ENCODE measurements around the gene GJA4. TPM values are rescaled to one million over a fixed set of nuclear protein-coding genes. Genes with fewer than 3 reads are reported as not detected.

The GJA4 gene
- total and polyA plus RNA-seq, 2 of the 13 experiments (the other 11 are each of a cell fraction or from before 2014, with no cell fraction given), result not detected

- Histone ChIP-seq H3K36me3 (replicated peaks in 1 of 2; ENCODE audit: control insufficient read depth in 1 of 2, insufficient read depth in 2 of 2, low read length in 2 of 2) (no peaks in the 10 kb centered on the region), H2AFZ (ENCODE audit: low read length) (no peak overlapping the region), H3K4me2 (ENCODE audit: low read depth, low read length) (no peak overlapping the region), H3K4me3 (replicated peaks in 1 of 3; ENCODE audit: insufficient read depth in 1 of 3, low read depth in 2 of 3, low read length in 3 of 3) (no peak overlapping the region), H3K79me2 (ENCODE audit: insufficient read depth, low read length) (no peaks in the 10 kb centered on the region), H4K20me1 (ENCODE audit: insufficient read depth, low read length) (no peaks in the 10 kb centered on the region), H3K27ac (ENCODE audit: extremely low read length, insufficient read depth, low read length) (no peak overlapping the region), H3K9me3 (ENCODE audit: low read length) (no peaks in the 10 kb centered on the region), H3K4me1 (ENCODE audit: insufficient read depth, low read length) (peaks cover 31% of the 10 kb centered on the region), H3K27me3 (ENCODE audit: control insufficient read depth in 1 of 2, insufficient read depth in 2 of 2, low read length in 2 of 2) (no peaks in the 10 kb centered on the region; a peak in 2 of 5 replicates), H3K9ac (ENCODE audit: insufficient read depth, low read depth, low read length) (no peak overlapping the region)
- ChIA-PET POLR2A (no interaction called here), CTCF (ENCODE audit: low intra/inter-chr PET ratio, low total read pairs) (no interaction called here)
- TF ChIP-seq TRIM22 (IDR thresholded peaks at IDR 0.05) (no peak), BATF2 (CRISPR knock-in tag; IDR thresholded peaks at IDR 0.05) (no peak), TBX3 (IDR thresholded peaks at IDR 0.05; ENCODE audit: borderline replicate concordance) (no peak), ZNF138 (CRISPR knock-in tag; IDR thresholded peaks at IDR 0.05; ENCODE audit: low read depth) (no peak), ZNF292 (CRISPR knock-in tag; IDR thresholded peaks at IDR 0.05; ENCODE audit: borderline replicate concordance, low read depth) (no peak), GATA4 (IDR thresholded peaks at IDR 0.05; ENCODE audit: borderline replicate concordance, low read depth) (no peak), PPARG (CRISPR knock-in tag; conservative IDR thresholded peaks at IDR 0.05) (no peak), FOXO1 (CRISPR knock-in tag; IDR thresholded peaks at IDR 0.05) (no peak), ZNF33B (CRISPR knock-in tag; IDR thresholded peaks at IDR 0.05) (no peak), BCL6 (CRISPR knock-in tag; IDR thresholded peaks at IDR 0.05) (no peak)
- no TSS peak for BruUV-seq (replicated peaks)
- WGBS (ENCODE audit: low lambda C conversion rate), result 65% methylated on average over 3 of the region's 3 CpGs
- in situ Hi-C loops (cut with HindIII; ENCODE audit: extremely low pct_ligation_motif_present, low pct_unique_long_range_greater_than_20kb), result no loop called here
- FAIRE-seq (no peak), DNase-seq (ENCODE audit: low spot score) (no peak), ATAC-seq (no peak)
- intact Hi-C loops (cut with micrococcal nuclease; ENCODE audit: unreplicated experiment), result no loop called here
Measured at GRCh38 chr1:34829250-34829649, 36.5 kb downstream of the GJA4 start.

Data from HepG2 (cell line).